HUES64 (cell line): ENCODE results near the gene SORT1.

Experiments used
- H3K27ac ChIP-seq: 2 replicates; pipeline ENCODE4 v1.7.0; 2013; ENCODE audit warnings: low read depth, low read length, inconsistent platforms
- H3K27me3 ChIP-seq: 2 replicates; pipeline ENCODE4 v1.6.1; 2013; ENCODE audit warnings: mild to moderate bottlenecking, low read length; ENCODE audit not compliant: insufficient read depth
- H3K36me3 ChIP-seq: 2 replicates; pipeline ENCODE4 v1.6.1; 2013; ENCODE audit warnings: mild to moderate bottlenecking, low read length; ENCODE audit not compliant: insufficient read depth
- H3K4me1 ChIP-seq: 2 replicates; pipeline ENCODE4 v1.6.1; 2013; ENCODE audit warnings: mild to moderate bottlenecking, low read length, moderate library complexity; ENCODE audit not compliant: insufficient read depth
- H3K4me3 ChIP-seq: 2 replicates; pipeline ENCODE4 v1.5.1; 2013; ENCODE audit warnings: mild to moderate bottlenecking, low read length, moderate library complexity
- H3K9ac ChIP-seq: 2 replicates; pipeline ENCODE4 v1.6.1; 2013; ENCODE audit warnings: mild to moderate bottlenecking, low read depth, low read length
- H3K9me3 ChIP-seq: 2 replicates; pipeline ENCODE4 v1.6.1; 2013; ENCODE audit warnings: low read depth, low read length; ENCODE audit not compliant: insufficient read depth
- WGBS: fragments of 150-250, 120-280 bp; methylation state at CpG from one replicate; pipeline ENCODE4 v1.1.7; 2013; ENCODE audit warnings: missing lambda C conversion rate; 5-methylcytosine and 5-hydroxymethylcytosine counted together

SORT1 gene

DNA sequence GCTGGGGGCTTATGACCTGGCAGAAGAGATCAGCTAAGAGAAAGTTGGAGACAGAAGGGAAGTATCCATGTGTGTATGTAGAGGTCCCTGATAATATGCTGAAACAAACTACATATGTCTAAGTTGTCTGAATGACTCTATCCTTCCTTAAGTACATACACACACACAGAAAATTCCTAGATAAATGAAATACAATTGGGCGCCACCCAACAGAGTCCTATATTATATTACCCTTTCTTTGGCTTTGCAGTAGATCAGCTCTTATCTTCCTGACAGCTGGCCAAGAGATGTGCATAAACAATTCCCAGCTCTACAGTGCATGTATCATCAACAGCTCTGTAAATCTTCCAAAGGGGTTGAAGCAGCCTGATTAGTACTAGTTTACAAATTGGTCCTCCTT, 40.1 kb downstream of the SORT1 start:
- H3K9ac ChIP-seq, result no peak overlapping the region
- 93% methylated on average over 1 of the region's 1 CpG for WGBS

DNA sequence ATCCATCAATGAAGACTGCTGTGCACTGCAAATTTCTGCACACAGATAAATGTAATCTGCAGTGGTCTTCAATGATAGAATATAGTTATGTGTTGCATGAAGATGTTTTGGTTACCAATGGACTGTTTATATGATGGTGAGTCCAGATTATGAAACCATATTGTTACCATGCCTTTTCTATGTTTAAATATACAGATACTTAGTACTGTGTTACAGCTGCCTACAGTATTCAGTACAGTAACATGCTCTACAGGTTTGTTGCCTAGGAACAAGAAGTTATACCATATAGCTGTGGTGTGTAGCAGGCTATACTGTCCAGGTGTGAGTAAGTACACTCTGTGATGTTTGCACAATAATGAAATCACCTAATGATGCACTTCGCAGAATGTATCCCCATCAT, 40.8 kb downstream of the SORT1 start:
- WGBS, result 100% methylated on average over 1 of the region's 1 CpG
- H3K4me1 ChIP-seq, result peaks cover 15% of the 10 kb centered on the region
- no peaks in the 10 kb centered on the region for H3K27me3 ChIP-seq
- H3K36me3 ChIP-seq, result peaks cover 16% of the 10 kb centered on the region
- H3K27ac ChIP-seq, result no peak overlapping the region
- H3K9ac ChIP-seq, result no peak overlapping the region
- H3K4me3 ChIP-seq, result no peak overlapping the region
- H3K9me3 ChIP-seq, result no peaks in the 10 kb centered on the region

More for the DNA sequence above, 40.1 kb downstream of the SORT1 start:
- Histone ChIP-seq H3K36me3 (peaks cover 14% of the 10 kb centered on the region), H3K27ac (no peak overlapping the region), H3K9me3 (no peaks in the 10 kb centered on the region), H3K4me1 (peaks cover 15% of the 10 kb centered on the region), H3K4me3 (no peak overlapping the region), H3K27me3 (no peaks in the 10 kb centered on the region)

DNA sequence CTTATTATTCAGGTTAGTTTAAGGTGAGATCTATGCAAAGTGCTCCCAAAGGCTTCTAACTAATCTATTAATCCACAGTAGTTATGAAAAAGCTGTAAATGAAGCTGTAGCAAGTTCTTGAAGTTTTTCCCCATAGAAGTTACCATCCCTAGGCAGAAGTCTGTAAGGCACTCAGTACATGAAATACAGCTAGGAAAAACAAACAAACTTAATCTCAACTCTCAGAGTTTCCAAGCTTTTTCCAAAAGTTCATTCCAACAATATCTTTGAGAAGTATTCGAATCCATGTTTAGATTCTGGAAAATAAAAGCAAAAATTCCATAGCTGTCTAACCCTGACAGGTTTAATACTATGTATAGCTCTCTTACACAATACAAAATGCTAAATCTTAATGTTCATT, 41.2 kb downstream of the SORT1 start:
- H3K9ac ChIP-seq, result no peak overlapping the region
- no peaks in the 10 kb centered on the region for H3K27me3 ChIP-seq
- no peak overlapping the region for H3K27ac ChIP-seq
- no peak overlapping the region for H3K4me3 ChIP-seq
- WGBS, result 78% methylated on average over 1 of the region's 1 CpG
- no peaks in the 10 kb centered on the region for H3K9me3 ChIP-seq
- H3K4me1 ChIP-seq, result peaks cover 11% of the 10 kb centered on the region
- peaks cover 21% of the 10 kb centered on the region for H3K36me3 ChIP-seq

DNA sequence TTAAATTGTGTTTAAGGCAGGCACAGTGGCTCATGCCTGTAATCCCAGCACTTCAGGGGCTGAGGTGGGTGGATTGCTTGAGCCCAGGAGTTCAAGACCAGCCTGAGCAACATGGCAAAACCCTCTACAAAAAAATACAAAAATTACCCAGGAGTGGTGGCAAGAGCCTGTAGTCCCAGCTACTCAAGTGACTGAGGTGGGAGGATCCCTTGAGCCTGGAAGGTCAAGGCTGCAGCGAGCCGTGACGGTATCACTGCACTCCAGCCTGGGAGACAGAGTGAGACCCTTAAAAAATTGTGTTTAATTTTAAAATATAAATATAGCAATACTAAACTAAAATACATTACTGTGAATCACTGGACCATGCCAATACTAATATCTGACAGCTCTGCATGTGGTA, 42.8 kb downstream of the SORT1 start:
- H3K9ac ChIP-seq, result no peak overlapping the region
- no peak overlapping the region for H3K4me3 ChIP-seq
- peaks cover 36% of the 10 kb centered on the region for H3K36me3 ChIP-seq
- peaks cover 3% of the 10 kb centered on the region; the same call in 1 of the 2 replicates for H3K4me1 ChIP-seq
- 100% methylated on average over 3 of the region's 3 CpGs for WGBS
- no peak overlapping the region for H3K27ac ChIP-seq
- H3K9me3 ChIP-seq, result no peaks in the 10 kb centered on the region
- no peaks in the 10 kb centered on the region for H3K27me3 ChIP-seq

DNA sequence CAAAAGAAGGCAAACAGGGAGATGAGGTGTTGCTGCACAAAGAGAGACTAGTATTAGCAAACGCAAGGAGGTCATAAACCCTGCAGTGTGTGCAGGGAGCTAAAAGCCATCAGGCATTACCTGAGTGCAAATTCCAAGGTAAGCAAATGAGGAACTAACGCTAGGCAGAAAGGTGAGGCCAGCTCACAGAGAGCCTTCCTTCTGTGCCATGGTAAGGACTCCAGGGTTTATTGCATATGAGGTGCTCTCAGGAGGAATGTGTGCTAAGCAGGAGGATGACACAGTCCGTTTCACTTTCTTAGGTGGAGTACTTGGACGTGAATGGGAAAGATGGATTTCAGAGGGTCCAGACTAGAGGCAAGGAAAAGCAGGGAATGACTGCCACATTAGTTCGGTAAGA, 46.3 kb downstream of the SORT1 start:
- Histone ChIP-seq H3K27ac (no peak overlapping the region), H3K4me1 (peaks cover 3% of the 10 kb centered on the region; the same call in 1 of the 2 replicates), H3K27me3 (no peaks in the 10 kb centered on the region), H3K36me3 (peaks cover 62% of the 10 kb centered on the region), H3K9ac (no peak overlapping the region), H3K4me3 (no peak overlapping the region), H3K9me3 (no peaks in the 10 kb centered on the region)
- WGBS, result 95% methylated on average over 5 of the region's 5 CpGs

DNA sequence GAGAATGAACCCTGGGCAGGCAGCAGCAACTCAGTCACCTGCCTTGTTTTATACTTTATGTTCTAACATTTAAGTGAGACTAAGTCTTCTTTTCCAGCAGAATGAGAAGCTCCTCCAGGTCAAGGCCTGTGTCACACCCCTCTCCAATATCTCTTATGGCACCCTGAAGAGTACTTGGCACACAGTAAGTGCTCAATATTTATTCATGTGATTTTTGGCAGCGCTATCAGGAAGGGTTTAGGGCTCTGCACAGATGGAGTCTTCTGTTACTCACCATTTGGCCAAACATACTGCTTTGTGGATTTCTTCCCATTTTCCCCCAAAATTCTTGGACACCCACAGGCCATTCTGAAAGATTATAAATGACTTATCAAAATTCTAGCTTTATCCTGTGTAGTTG, 47.1 kb downstream of the SORT1 start:
- H3K9me3 ChIP-seq, result no peaks in the 10 kb centered on the region
- no peak overlapping the region for H3K9ac ChIP-seq
- H3K27me3 ChIP-seq, result no peaks in the 10 kb centered on the region
- peaks cover 3% of the 10 kb centered on the region; the same call in 1 of the 2 replicates for H3K4me1 ChIP-seq
- 91% methylated on average over 1 of the region's 1 CpG for WGBS
- H3K36me3 ChIP-seq, result peaks cover 66% of the 10 kb centered on the region
- no peak overlapping the region for H3K4me3 ChIP-seq
- no peak overlapping the region for H3K27ac ChIP-seq

DNA sequence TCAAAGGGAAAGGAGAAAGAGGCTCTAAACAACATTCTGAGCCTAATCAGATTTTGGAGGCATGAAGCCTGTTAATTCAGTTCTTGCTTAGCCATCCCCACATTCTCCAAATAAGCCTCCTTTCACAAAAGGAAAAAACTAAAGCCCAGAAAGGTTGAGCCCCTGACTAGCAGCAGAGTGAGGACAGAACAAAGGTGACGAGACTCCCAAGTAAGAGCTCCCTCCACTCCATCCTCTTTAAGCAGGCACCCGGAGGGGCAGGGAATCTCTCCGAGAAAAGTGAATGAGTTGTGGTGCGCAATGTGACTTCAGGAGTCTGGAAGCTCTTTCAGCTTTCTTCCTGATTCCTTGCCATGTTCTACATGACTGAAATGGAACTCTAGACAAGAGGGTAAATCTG, 47.5 kb downstream of the SORT1 start:
- Histone ChIP-seq H3K4me3 (no peak overlapping the region), H3K27ac (no peak overlapping the region), H3K27me3 (no peaks in the 10 kb centered on the region), H3K9me3 (no peaks in the 10 kb centered on the region), H3K36me3 (peaks cover 71% of the 10 kb centered on the region), H3K4me1 (peaks cover under 1% of the 10 kb centered on the region; the same call in 1 of the 2 replicates), H3K9ac (no peak overlapping the region)
- WGBS, result 96% methylated on average over 4 of the region's 4 CpGs

DNA sequence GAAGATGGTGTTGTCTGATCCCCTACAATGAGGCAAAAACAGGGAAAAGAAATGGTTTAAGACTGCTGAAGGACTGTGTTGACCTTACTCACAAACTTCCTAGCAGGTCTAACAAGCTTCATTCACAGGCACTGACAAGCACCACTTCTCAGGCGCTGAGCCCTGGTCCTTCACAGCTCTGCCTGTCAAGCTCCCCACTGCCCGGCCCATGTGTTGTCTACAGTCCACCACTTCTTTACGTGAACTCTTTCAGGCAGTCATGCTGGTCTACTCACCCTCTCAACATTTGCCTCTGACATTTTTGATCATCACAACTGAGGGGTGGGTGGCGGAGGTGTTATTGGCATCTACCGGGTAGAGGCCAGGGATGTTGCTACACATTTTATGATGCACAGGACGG, 50.2 kb downstream of the SORT1 start:
- WGBS, result 95% methylated on average over 6 of the region's 6 CpGs
- peaks cover 79% of the 10 kb centered on the region for H3K36me3 ChIP-seq

DNA sequence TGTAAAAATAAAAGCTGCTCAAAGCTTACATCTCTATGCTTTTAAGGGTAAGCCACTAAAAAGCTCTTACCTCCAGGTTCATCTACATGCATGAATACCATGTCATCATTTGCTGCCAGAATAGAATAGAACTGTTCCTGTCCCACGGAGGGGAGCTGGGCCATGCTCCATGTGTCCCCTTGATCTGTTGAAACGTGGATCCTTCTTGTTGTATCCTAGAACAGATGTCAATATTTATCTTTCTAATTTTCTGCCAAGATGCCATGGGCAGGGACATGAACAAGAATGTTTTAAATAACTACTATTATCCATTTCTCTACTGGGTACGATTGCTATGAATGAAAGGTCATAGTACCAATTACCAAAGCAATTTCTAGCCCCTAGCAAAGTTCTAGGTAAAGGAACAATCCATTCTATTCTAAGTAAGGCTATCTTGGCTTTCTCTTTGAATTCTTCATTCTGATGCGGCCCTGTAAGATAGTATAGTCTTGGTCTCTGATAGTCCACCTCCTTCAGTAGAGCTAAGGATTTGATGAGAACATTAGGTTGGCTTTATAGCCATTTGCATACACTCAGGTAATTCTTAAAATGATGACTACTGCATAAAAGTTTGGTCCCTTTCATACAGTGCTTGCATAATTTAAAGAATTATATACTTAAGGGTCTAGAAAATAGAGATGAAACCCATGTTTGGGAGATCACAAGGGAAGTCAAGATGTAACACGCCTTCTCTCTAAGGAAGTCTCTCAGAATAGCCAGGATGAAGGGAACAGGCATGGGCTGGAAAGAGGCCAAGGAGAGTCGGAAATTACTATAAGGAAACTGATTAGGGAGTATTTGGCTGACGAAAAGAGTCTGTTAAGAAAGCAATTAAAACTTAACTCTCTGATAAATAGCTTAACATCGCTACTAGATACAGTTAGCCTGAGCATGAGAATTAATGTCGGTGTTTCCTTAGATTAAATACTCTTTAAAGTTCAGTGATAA, 55.5 kb downstream of the SORT1 start:
- WGBS, result 95% methylated on average over 8 of the region's 9 CpGs

More for the DNA sequence above, 50.2 kb downstream of the SORT1 start:
- H3K4me3 ChIP-seq, result no peak overlapping the region
- no peaks in the 10 kb centered on the region for H3K4me1 ChIP-seq
- H3K9ac ChIP-seq, result no peak overlapping the region
- H3K27ac ChIP-seq, result no peak overlapping the region
- no peaks in the 10 kb centered on the region for H3K27me3 ChIP-seq
- H3K9me3 ChIP-seq, result no peaks in the 10 kb centered on the region

DNA sequence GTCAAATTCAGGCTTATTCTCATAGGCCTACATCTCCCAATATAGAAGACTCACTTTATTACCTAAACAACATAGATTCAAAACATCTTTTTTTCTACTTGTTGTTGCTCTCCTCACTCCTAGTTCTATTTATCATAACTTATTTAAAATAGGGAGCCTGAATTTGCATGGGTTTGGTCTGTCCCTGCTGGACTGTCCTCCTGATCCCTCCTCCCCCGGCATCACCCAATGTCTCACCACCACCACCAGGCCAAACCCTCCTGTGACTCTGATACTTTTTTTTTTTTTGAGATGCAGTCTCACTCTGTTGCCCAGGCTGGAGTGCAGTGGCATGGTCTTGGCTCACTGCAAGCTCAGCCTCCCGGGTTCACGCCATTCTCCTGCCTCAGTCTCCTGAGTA, 59.1 kb downstream of the SORT1 start:
- no peak overlapping the region for H3K9ac ChIP-seq
- H3K4me1 ChIP-seq, result no peaks in the 10 kb centered on the region
- 97% methylated on average over 3 of the region's 3 CpGs for WGBS
- H3K27me3 ChIP-seq, result no peaks in the 10 kb centered on the region
- no peak overlapping the region for H3K27ac ChIP-seq
- no peaks in the 10 kb centered on the region for H3K9me3 ChIP-seq
- H3K4me3 ChIP-seq, result no peak overlapping the region
- peaks cover 91% of the 10 kb centered on the region for H3K36me3 ChIP-seq

More for the DNA sequence above, 55.5 kb downstream of the SORT1 start:
- Histone ChIP-seq H3K4me3 (no peak overlapping the region), H3K27ac (no peak overlapping the region), H3K27me3 (no peaks in the 10 kb centered on the region), H3K4me1 (no peaks in the 10 kb centered on the region), H3K9ac (no peak overlapping the region), H3K36me3 (peaks cover 87% of the 10 kb centered on the region), H3K9me3 (no peaks in the 10 kb centered on the region)

DNA sequence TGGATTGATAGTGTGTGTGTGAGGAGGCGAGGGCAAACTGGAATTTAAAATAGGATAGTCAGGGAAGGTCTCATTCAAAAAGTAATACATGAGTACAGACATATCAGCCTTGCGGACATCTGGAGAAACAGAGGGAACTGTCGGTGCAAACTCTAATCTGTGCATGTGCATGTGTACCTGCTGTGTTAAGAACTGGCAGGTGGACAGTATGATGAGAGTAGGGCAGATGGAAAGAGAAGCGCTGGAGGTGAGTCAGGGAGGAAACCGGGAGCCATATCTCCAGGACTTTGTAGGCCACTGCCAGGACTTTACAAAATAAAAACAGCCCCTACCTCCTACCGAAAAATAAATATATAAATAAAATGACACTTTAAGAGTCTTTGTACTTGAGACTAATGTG, 59.6 kb downstream of the SORT1 start:
- Histone ChIP-seq H3K27ac (no peak overlapping the region), H3K9ac (no peak overlapping the region), H3K36me3 (peaks cover 91% of the 10 kb centered on the region), H3K4me3 (no peak overlapping the region), H3K4me1 (no peaks in the 10 kb centered on the region), H3K9me3 (peaks cover 2% of the 10 kb centered on the region; the same call in 1 of the 2 replicates), H3K27me3 (no peaks in the 10 kb centered on the region)
- WGBS, result 96% methylated on average over 4 of the region's 6 CpGs
